NCI-H1436 (cell line): ENCODE measurements around the gene C1GALT1.
"Not testable (repeated sequence)": the region's sequence is repeated elsewhere in the genome, so short reads cannot be mapped to it uniquely, and the experiment has no call there.

Source experiments
- DNase-seq: peaks from one replicate; lab custom pipeline; 2025; lab: John Stamatoyannopoulos, UW

C1GALT1 gene

DNA sequence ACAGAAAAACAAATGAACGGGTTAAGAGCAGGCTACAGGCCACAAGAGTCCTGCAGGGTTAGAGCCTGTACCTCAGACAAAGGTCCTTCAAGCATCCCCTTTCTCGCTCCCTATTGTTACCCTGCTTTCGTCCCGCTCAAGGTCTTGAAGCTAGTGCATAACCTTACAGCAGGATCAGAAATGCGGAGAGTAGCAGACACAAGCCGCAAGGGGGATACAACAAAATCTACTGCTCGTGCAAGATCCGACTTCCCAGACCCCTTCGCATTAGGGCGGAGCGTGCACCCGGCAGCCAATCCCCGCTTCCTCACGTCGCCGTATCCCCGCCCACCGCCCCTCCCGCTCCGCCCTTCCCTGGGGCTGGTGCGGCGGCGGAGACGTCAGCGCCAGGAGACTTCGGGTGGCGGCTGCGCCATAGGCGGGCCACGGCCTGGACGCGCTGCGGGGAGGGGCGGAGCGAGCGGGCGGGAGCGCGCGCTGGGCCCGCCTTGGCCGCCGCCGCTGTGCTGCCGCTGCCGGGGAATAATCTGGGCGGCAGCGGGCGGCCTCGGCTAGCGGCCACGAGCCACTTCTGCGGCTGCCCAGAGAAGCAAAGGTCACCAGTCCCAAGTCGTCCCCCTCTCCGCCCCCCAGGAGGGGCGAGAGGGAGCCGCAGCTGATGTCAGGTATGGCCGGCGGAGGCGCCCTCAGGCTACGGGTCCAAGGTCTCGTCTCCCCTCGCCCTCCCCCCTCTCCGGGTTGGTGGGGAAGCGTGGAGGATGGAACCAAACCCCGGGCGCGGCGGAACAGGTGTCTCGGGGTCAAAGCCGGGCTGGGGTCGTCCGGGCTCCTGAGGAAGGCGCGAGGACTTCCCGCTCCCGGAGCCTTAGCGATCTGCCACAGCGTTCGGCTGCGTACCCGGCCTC, at the start of gene C1GALT1:
TSS of gene C1GALT1 (plus strand) at position 389 of the 905 bp plus-strand sequence. CDS start 51,776 bp downstream, outside the sequence.
- DNase-seq, result peak; percentile 95

DNA sequence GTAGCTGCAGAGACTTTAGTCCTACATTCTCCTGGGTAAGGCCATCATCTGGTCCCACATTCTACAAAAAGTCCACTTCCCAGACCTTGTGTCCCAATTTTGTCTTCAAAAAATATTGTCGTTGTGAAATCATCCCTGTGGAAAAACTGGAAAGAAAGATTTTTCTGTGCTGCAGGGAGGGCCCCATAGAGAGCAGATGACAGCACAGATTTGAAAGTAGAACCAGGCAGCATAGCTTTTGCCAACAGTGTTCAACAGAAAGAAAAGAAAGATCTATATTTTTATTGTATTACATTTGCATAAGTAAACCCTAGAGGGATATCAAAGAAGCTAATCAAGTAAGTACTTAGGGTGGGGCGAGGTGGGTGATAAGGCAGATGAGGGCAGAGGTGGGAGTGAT, 48.3 kb upstream of the C1GALT1 start:
- no peak for DNase-seq

DNA sequence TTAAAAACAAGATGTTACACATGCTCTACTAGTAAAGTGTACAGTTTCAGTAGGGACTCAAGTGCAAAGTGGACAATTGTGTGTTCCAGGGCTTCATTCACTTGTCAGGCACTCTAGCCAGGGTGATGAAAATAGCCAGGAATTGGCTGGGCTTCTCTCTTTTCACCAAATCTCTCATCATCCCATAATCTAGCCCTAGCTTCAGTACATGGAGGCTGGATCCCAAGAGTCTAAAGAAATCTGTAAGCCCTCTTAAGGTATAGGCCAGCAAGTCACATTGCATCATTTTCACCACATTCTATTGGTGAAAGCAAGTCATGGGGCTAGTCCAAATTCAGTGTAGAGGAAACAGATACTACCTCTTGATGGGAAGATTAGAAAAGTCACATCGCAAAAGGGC, 47.3 kb upstream of the C1GALT1 start:
- no peak for DNase-seq

DNA sequence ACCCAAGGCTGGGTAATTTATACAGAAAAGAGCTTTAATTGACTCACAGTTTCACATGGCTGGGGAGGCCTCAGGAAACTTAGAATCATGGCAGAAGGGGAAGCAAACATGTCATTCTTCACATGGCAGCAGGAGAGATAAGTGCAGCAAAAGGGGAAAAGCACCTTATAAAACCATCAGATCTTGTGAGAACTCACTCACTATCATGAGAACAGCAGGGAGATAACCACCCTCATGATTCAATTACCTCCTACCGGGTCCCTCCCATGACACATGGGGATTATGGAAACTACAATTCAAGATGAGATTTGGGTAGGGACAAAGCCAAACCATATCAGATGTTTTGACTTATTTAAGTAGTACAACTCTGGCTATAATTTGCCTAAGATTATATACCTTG, 46.4 kb upstream of the C1GALT1 start:
- not testable (repeated sequence) for DNase-seq

DNA sequence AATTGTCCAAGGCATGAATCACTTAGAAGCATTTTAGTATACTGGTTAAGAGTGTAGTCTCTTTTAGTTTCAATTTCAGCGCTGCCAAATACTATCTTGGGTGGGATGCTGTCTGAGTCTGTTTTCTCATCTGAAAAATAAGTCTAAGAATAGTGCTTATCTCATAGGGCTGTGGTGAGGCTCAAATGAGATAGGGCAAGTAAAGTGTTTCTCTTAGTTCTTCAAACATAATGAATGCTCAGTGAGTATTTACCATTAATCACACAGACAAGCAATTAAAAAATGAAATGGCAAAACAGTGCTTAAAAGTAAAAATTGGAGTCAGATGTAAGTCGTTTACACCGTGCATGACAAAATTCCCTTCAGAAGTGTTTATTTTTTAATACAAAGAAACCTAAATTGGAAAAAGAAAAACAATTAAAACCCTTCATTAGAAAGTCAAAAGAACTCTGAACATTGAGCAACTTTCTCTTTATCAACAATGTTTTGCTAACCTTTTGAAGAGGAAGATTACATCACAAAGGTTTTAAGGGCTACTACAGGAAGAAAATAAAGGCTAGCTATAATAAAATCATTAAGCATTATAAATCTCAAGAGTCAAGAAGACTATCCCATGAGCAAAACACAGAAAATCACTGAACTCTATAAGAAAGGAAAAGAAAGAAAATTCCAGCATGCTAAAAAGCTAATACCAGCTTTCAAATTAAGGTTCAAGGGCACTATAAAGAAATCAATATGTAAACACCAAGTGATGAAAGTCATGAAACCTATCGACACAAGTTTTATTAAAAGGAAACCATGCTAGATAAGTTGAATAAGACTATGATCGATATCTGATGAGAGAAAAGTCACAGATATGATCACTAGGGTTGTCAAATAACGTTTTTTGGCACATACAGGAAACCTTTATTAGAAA, 45.6 kb upstream of the C1GALT1 start:
- no peak for DNase-seq

DNA sequence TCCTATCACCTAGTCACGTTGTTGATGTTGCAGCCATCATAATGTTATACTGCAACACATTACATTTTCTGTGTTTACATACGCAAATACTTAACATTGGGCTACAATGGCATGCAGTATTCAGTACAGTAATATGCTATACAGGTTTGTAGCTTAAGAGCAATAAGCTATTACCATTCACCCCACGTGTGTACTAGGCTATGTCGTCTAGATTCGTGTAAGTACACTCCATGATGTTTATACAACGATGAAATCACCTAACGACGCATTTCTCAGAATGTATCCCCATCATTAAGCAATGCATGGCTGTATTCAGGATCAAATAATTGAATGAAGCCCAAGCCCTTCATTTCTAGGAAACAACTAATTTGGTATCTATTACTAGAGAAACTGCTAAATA, 43.4 kb upstream of the C1GALT1 start:
- no peak for DNase-seq

DNA sequence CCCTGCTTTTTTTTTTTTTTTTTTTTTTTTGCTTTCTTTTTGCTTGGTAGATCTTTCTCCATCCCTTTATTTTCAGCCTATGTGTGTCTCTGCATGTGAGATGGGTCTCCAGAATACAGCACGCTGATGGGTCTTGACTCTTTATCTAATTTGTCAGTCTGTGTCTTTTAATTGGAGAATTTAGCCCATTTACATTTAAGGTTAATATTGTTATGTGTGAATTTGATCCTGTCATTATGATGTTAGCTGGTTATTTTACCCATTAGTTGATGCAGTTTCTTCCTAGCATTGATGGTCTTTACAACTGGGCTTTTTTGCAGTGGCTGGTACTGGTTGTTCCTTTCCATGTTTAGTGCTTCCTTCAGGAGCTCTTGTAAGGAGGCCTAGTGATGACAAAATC, 38.9 kb upstream of the C1GALT1 start:
- DNase-seq, result not testable (repeated sequence)

DNA sequence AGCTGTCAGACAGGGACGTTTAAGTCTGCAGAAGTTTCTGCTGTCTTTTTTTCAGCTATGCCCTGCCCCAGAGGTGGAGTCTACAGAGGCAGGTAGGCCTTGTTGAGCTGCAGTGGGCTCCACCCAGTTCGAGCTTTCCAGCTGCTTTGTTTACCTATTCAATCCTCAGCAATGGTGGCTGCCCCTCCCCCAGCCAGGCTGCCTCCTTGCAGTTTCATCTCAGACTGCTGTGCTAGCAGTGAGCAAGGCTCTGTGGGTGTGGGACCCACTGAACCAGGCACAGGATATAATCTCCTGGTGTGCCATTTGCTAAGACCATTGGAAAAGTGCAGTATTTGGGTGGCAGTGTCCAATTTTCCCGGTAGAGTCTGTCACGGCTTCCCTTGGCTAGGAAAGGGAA, 37.2 kb upstream of the C1GALT1 start:
- DNase-seq, result not testable (repeated sequence)

DNA sequence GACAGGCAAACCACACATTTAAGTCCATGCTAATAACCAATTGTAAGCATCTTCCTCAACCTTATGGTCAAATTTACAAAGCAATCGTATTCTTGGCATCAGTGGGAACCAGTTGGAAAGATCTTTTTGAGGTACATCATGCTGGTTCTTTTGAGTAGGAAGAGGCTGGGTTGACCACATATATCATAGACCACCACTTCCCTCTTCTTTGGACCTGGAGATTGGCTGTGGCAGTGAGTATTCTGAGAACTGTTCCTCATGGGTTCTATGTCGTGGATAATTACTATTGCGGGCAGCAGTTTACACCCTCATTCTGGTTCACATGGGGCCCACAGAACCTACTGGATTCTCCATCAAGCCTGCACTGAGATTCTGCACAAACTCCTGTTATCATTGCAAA, 35.5 kb upstream of the C1GALT1 start:
- no peak for DNase-seq

DNA sequence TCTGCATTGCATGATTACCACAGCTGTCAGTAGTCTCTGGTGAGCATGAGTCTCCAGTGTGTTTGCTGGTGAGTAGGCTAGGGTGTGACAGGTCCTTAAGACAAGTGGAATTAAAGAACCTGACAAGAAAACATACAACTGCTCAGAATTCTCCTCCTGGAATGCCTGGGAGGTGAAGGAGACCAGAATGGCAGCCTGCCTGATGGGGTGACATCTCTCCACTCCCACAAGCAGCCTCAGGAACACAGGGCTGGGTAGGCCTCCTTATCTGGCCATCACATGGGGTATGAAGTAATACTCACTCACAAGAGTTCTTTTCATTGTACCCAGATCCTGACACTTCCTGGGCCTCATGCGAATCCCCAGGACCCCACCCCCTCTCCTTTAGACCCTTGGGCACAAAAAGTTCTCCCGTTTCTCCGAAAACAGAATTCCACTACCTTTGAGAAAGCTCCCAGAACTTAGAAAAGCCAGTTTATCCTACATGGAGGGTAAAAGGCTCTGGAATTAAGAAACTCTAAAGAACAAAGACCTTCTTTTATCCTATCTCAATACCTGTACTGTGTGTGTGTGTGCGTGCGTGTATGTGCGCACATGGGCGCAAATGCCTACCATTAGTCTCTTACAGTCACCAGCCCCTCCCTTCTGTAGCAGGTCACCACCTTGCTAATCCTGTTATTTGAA, 33.4 kb upstream of the C1GALT1 start:
- DNase-seq, result no peak

DNA sequence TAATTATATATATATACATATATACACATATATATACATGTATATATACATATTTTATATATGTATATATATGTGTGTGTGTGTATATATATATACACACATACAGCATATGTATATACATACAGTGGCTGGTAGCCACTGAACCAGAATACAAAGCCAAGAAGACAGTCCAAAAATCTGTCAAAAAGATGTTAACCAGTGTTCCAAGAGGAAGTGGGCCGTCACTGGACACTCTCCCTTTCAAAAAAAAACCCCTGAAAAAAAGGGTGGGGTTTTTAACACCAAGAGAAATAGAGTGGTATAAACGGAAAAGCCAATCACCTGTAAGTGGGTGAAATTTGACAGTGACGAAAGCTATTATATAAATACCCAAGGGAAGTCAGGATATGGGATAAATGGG, 31.1 kb upstream of the C1GALT1 start:
- DNase-seq, result no peak

DNA sequence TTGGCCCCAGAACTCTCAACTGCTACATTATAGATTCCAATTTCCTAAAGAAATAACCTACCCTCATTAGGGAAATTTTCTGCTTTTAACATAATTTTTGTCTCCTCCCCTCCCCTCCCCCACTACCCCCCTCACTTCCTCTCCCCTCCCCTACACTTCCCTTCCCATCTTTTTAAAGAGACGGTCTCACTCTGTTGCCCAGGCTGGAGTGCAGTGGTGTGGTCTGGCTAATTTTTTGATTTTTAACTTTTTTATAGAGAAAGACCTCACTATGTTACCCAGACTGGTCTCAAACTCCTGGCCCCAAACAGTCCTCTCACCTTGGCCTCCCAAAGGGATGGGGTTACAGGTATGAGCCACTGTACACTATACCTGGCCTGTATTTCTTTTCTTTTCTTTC, 30.5 kb upstream of the C1GALT1 start:
- no peak for DNase-seq

DNA sequence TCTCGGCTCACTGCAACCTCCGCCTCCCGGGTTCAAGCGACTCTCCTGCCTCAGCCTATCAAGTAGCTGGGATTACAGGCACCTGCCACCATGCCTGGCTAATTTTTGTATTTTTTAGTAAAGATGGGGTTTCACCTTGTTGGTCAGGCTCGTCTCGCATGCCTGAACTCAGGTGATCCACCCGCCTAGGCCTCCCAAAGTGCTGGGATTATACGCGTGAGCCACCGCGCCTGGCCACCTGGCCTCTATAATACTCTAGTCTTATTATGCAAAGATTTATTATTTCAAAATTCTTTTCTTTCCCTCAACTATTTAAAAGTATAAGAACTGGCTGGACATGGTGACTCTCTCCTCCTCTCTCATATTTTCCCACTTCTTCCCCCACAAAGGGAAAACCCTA, 30.0 kb upstream of the C1GALT1 start:
- no peak for DNase-seq

DNA sequence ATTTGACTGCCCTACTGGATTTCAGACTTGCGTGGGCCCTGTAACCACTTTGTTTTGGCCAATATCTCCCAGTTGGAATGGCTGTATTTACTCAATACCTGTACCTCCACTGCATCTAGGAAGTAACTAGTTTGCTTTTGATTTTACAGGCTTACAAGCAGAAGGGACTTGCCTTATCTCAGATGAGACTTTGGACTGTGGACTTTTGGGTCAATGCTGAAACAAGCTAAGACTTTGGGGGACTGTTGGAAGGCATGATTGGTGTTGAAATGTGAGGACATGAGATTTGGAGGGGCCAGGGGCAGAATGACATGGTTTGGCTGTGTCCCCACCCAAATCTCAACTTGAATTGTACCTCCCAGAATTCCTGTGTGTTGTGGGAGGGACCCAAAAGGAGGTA, 28.0 kb upstream of the C1GALT1 start:
- DNase-seq, result not testable (repeated sequence)

DNA sequence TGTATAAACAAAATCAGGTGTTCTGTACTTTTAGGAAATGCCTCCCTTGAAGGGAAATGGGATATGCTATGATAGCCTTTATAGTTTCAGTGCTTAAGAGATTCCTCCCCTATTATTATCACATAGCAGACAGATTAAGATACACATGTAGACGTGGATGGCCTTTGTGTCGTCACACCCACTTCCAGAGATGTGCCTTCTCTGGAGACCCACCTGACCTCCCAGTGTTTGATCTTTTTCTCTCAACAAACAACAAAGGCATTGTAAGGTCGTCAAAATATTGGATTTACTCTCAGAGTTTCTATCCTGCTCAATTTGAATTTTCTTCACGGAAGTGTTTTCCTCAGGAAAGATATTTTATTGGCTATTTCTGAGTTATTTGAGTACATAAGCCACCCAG, 25.7 kb upstream of the C1GALT1 start:
- no peak for DNase-seq

DNA sequence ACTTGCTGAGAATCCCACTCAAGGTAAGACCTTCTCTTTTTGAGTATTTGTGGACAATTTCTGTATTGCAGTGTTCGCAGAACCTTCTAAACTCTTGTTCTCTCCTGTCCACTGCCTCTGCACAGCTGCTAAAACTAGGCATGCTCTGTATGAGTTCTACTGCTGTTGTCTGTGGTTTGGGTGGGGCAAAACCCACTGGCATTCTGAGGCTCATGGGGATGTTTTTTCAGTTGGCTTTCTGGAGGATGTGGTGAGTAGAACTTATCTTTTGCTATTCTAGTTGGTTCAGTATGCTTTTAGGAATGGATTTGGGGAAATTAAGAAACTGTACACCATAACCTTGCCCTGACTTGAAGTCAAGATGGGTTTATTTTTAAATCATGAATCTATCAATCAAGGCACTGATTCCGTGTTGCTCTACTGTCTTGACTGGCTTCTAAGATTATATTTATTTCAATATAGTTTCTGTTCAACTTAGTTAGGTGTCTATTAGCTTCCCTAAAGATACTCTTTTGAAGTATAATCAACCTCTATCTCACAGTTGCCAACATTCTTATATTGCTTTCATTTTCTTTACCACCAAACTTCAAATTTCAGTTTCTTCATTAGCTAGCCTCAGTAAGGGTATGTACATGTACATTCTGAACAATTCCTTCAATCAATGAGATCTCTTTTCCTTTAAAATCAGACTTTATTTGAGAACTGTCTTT, 25.0 kb upstream of the C1GALT1 start:
- no peak for DNase-seq

DNA sequence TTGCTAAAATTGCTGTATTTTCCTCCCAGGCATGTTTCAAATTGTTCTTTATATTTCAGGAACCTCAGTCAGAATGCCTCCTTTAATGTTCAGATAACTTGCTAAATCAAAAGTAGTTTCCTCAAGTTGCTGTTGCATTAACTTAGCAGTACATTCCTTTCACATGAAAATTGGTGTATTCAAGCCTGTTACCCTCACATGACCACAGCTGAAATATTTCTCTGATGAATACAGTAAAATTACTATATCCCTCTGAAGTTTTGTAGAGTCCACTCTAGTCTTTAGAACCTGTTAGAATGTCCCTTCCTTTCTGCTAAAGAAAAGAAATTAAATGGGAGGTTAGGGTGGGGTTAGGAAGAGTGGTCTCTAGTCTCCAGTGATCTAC, 24.5 kb upstream of the C1GALT1 start:
- no peak for DNase-seq

DNA sequence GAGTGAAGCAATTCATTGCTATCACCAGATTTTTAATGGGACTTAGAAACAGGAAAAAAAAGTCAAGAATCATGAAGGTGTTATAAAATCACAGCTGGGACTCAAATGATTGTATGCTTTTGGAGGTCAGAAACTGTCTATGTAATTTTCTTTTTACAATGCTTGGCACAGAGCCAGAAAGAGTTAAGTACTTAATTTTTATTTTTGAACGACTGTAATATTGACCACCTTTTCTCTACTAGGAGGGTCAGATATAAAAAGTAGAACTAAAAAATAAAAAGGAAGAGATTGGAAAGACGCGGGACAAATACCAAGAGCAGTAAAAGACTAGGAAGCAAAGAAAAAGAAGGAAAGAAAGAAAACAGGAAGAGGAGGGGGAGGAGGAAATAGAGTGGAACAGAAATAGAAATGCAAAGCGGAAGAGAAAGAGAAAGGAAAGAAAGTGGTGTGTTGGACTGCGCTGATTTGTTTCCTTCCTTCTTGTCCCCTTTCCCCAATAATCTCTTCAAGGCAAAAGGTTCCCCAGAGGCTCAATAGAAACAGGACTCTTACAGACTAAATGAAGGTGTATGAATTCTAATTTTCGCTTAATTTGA, 23.2 kb upstream of the C1GALT1 start:
- DNase-seq, result no peak

DNA sequence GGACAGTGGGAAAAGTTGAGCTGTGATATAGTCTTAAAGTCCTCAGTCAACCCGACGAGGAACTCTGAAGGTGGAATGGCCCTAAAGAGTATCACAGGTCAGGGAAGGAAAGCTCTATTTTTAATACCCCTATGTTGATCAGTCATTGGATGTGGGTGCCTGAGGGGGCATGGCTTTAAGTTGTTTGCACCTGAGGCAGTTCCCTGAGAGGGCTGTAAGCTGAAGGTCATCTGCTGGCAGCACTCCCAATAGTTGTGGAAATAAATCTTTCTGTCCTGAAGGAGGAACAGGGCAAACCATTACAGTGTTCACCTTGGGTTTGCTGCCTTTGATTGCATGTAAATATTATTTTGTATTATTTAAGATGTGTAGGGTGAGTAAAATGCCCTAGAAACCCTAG, 17.8 kb upstream of the C1GALT1 start:
- no peak for DNase-seq

DNA sequence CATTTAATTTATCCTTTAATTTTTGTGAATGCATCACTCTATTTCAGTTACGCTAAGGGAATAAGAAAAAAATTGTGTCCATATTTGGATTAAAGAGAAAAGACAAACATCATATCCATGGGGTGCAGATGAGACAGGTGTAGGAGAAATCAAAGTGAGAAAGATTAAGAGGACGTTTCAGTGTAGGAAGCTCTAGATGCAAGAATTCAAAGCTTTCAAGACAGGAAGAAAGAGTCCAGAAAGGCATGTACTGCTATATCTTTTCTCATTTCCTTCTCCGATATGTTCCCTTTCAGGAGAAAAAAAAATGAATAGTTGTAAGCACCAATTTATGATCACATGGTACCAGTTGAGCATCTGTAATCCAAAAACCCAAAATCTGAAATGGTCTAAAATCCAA, 17.0 kb upstream of the C1GALT1 start:
- no peak for DNase-seq

DNA sequence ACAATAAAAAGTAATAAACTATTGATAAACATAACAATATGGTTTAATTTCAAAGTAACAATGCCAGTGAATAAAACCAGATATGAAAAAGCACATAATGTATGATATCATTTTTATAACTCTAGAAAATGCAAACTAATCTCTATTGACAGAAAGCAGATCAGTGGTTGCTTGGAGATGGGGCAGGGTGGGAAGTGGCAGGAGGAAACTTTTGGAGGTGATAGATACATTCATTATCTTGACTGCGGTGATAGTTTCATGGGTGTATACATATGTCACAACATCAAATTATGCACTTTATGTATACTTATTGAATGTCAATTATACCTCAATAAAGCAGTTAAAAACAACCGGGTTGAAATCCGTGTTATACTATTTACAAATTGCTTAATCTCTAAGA, 16.0 kb upstream of the C1GALT1 start:
- no peak for DNase-seq
